HCT116 (cell line): Measurements from ENCODE around the gene POFUT2. TPM values are rescaled to one million over a fixed set of nuclear protein-coding genes. Genes with fewer than 3 reads are reported as not detected.

Experiments
- ATAC-seq: fragments of 200-7000 bp; cut with Tn5 transposase; 2 replicates; pipeline ENCODE4 v1.9.1; 2020; ENCODE audit warnings: mild to moderate bottlenecking, moderate library complexity
- BruUV-seq: library from RNA; stranded (reverse); fragments of 400-500 nt; replicated peaks from 2 replicates; lab custom pipeline; 2021; lab: Mats Ljungman, UMichigan
- CTCF ChIA-PET: fragments of 300-600 bp; sonication (Branson Sonifier 250); formaldehyde crosslinking; loops from one replicate; lab custom pipeline; 2021; ENCODE audit warnings: antibody characterized with exemption; lab: Charles Lee
- POLR2A ChIA-PET: fragments of 300-600, 350-600 bp; sonication (Branson Sonifier 250); formaldehyde crosslinking; loops from one replicate; lab custom pipeline; 2021; ENCODE audit warnings: antibody characterized with exemption; lab: Charles Lee
- RAD21 ChIA-PET, 2 experiments: fragments of 300-600 bp; sonication (Branson Sonifier 250); formaldehyde crosslinking; loops; one replicate each; lab custom pipeline; 2023; ENCODE audit warnings: low total read pairs in 2 of 2; ENCODE audit not compliant: uncharacterized antibody in 2 of 2, unreplicated experiment in 2 of 2, low non-redundant PET in 1 of 2; lab: Charles Lee
- DNase-seq: peaks from one replicate; pipeline ENCODE4 v3.0.0-alpha.2; 2010; ENCODE audit warnings: low read depth, low spot score
- H2AFZ ChIP-seq: fragments of 200-600 bp; shearing (Covaris generic), sonication (generic); 2 replicates; pipeline ENCODE4 v1.6.1; 2017; ENCODE audit warnings: low read depth, mixed run types, mixed read lengths, antibody characterized with exemption, low read length; ENCODE audit not compliant: poor library complexity, severe bottlenecking
- H3K27ac ChIP-seq: 2 replicates; pipeline ENCODE4 v1.5.1; 2012; ENCODE audit warnings: low read depth, low read length
- H3K27me3 ChIP-seq: fragments of 200-600 bp; sonication (generic); 2 replicates; pipeline ENCODE4 v1.6.1; 2016; ENCODE audit warnings: mixed run types, low read length, mixed read lengths; ENCODE audit not compliant: insufficient read depth
- H3K36me3 ChIP-seq, 2 experiments: fragments of 200-500 bp in 1 of 2; fragments of 200-600 bp in 1 of 2; sonication (Bioruptor generic) in 1 of 2; sonication (generic) in 1 of 2; 2 replicates each; pipeline versions ENCODE4 v1.5.1 to v1.6.1; 2014 to 2016; ENCODE audit warnings: low read length in 2 of 2, inconsistent platforms in 1 of 2, mixed read lengths in 1 of 2, mixed run types in 1 of 2; ENCODE audit not compliant: insufficient read depth in 2 of 2, control insufficient read depth in 1 of 2
- H3K4me1 ChIP-seq, 2 experiments: fragments of 200-600 bp in 1 of 2; sonication (generic) in 1 of 2; 2 replicates each; pipeline versions ENCODE4 v1.5.1 to v1.6.1; 2012 to 2017; ENCODE audit warnings: low read length in 2 of 2, inconsistent platforms in 1 of 2, mild to moderate bottlenecking in 1 of 2, mixed read lengths in 1 of 2, mixed run types in 1 of 2, moderate library complexity in 1 of 2; ENCODE audit not compliant: insufficient read depth in 2 of 2, control insufficient read depth in 1 of 2
- H3K4me2 ChIP-seq: fragments of 200-600 bp; sonication (generic); 2 replicates; pipeline ENCODE4 v1.6.1; 2017; ENCODE audit warnings: mixed run types, low read length, mixed read lengths
- H3K4me3 ChIP-seq, 2 experiments: fragments of 200-600 bp in 1 of 2; sonication (generic) in 1 of 2; replicated peaks in 1 of 2; 2 replicates each; pipeline ENCODE4 v1.5.1; 2011 to 2016; ENCODE audit warnings: low read length in 2 of 2, control low read depth in 1 of 2, low read depth in 1 of 2, mild to moderate bottlenecking in 1 of 2, mixed read lengths in 1 of 2, mixed run types in 1 of 2
- H3K79me2 ChIP-seq: fragments of 200-600 bp; sonication (generic); 2 replicates; pipeline ENCODE4 v1.6.1; 2017; ENCODE audit warnings: mild to moderate bottlenecking, mixed run types, low read length, moderate library complexity, mixed read lengths; ENCODE audit not compliant: insufficient read depth
- H3K9ac ChIP-seq: fragments of 200-600 bp; sonication (generic); 2 replicates; pipeline ENCODE4 v1.6.1; 2016; ENCODE audit warnings: low read length, mixed read lengths
- H3K9me2 ChIP-seq: fragments of 200-600 bp; sonication (generic), shearing (Covaris generic); 2 replicates; pipeline ENCODE4 v1.6.1; 2017; ENCODE audit warnings: mixed run types, mild to moderate bottlenecking, moderate library complexity; ENCODE audit not compliant: insufficient read depth
- H3K9me3 ChIP-seq, 2 experiments: fragments of 200-500 bp in 1 of 2; fragments of 200-600 bp in 1 of 2; sonication (Bioruptor generic) in 1 of 2; sonication (generic) in 1 of 2; 2 replicates each; pipeline ENCODE4 v1.6.1; 2014 to 2017; ENCODE audit warnings: low read length in 2 of 2, mixed read lengths in 2 of 2, inconsistent platforms in 1 of 2, low read depth in 1 of 2, mild to moderate bottlenecking in 1 of 2, mixed run types in 1 of 2, moderate library complexity in 1 of 2; ENCODE audit not compliant: control insufficient read depth in 1 of 2, insufficient read depth in 1 of 2
- H4K20me1 ChIP-seq: fragments of 200-600 bp; sonication (generic), shearing (Covaris generic); 2 replicates; pipeline ENCODE4 v1.6.1; 2017; ENCODE audit warnings: mixed run types, mild to moderate bottlenecking, moderate library complexity; ENCODE audit not compliant: insufficient read depth
- ELF1 ChIP-seq: IDR thresholded peaks from 2 replicates; pipeline ENCODE4 v1.6.1; 2012; ENCODE audit warnings: low read depth, borderline replicate concordance
- EZH2 ChIP-seq: fragments of 200-600 bp; sonication (generic); IDR thresholded peaks from 2 replicates; pipeline ENCODE4 v1.6.1; 2017; ENCODE audit warnings: antibody characterized with exemption, mixed run types
- EZH2phosphoT487 ChIP-seq: fragments of 200-600 bp; IDR thresholded peaks from 2 replicates; pipeline ENCODE4 v1.6.1; 2018; ENCODE audit warnings: antibody characterized with exemption, borderline replicate concordance
- FOSL1 ChIP-seq: IDR thresholded peaks from 2 replicates; pipeline ENCODE4 v1.6.1; 2012; ENCODE audit warnings: low read depth
- JUND ChIP-seq: IDR thresholded peaks from 2 replicates; pipeline ENCODE4 v1.6.1; 2012
- POLR2A ChIP-seq: IDR thresholded peaks from 2 replicates; pipeline ENCODE4 v1.7.0; 2011; ENCODE audit warnings: borderline replicate concordance; ENCODE audit not compliant: insufficient read depth, insufficient read length; ENCODE audit errors: extremely low read depth
- POLR2AphosphoS5 ChIP-seq: IDR thresholded peaks from 2 replicates; pipeline ENCODE4 v1.6.1; 2011; ENCODE audit warnings: mild to moderate bottlenecking, low read depth, low read length, moderate library complexity
- RAD21 ChIP-seq: IDR thresholded peaks from 2 replicates; pipeline ENCODE4 v1.6.1; 2012; ENCODE audit warnings: low read depth, mild to moderate bottlenecking
- SIN3A ChIP-seq: IDR thresholded peaks from 2 replicates; pipeline ENCODE4 v1.6.1; 2012; ENCODE audit warnings: low read depth
- SP1 ChIP-seq: IDR thresholded peaks from 2 replicates; pipeline ENCODE4 v1.6.1; 2012; ENCODE audit warnings: low read depth
- TCF7L2 ChIP-seq: IDR thresholded peaks from 2 replicates; pipeline ENCODE4 v1.7.0; 2011; ENCODE audit warnings: borderline replicate concordance, inconsistent platforms; ENCODE audit not compliant: insufficient read depth, insufficient read length; ENCODE audit errors: extremely low read depth
- ZFX ChIP-seq: fragments of 450-650 bp; IDR thresholded peaks from 2 replicates; pipeline ENCODE4 v1.6.1; 2017
- ZNF274 ChIP-seq: fragments of 200-500 bp; sonication (Bioruptor generic); IDR thresholded peaks from 2 replicates; pipeline ENCODE4 v1.6.1; 2014; ENCODE audit warnings: mild to moderate bottlenecking, low read depth, low read length, inconsistent platforms
- intact Hi-C: fragments of 100-400 bp; cut with micrococcal nuclease; formaldehyde crosslinking; loops from 2 replicates; pipeline ENCODE4 v1.10.0; 2022
- total RNA-seq: library from RNA; stranded (reverse); gene quantifications from one replicate; pipeline ENCODE4 v1.2.1, GENCODE V29; 2021; ENCODE audit not compliant: unreplicated experiment
- TF ChIP-seq, protein P1 (sequence below): IDR thresholded peaks from 2 replicates; pipeline ENCODE4 v1.6.1; 2011; ENCODE audit warnings: mild to moderate bottlenecking, low read length, moderate library complexity; ENCODE audit not compliant: insufficient replicate concordance; ENCODE audit errors: extremely low read depth
- TF ChIP-seq, protein P2 (sequence below): IDR thresholded peaks from 2 replicates; pipeline ENCODE4 v1.6.1; 2012
- TF ChIP-seq, protein P3 (sequence below): IDR thresholded peaks from 2 replicates; pipeline ENCODE4 v1.6.1; 2012
- TF ChIP-seq, protein P4 (sequence below): IDR thresholded peaks from 2 replicates; pipeline ENCODE4 v1.6.1; 2012; ENCODE audit warnings: low read depth
- TF ChIP-seq, protein P5 (sequence below), 3 experiments: fragments of 200-600 bp in 1 of 3; sonication (generic) in 1 of 3; IDR thresholded peaks in 2 of 3; conservative IDR thresholded peaks in 1 of 3; 2 replicates each; pipeline ENCODE4 v1.5.1; 2012 to 2017; ENCODE audit warnings: low read depth in 2 of 3, low read length in 2 of 3, antibody characterized with exemption in 1 of 3, borderline replicate concordance in 1 of 3, control low read depth in 1 of 3, mild to moderate bottlenecking in 1 of 3, mixed read lengths in 1 of 3, mixed run types in 1 of 3, moderate library complexity in 1 of 3; ENCODE audit not compliant: insufficient read depth in 1 of 3

Gene POFUT2
- total RNA-seq, 1 experiment from 2014 or later = 20.5 TPM

DNA sequence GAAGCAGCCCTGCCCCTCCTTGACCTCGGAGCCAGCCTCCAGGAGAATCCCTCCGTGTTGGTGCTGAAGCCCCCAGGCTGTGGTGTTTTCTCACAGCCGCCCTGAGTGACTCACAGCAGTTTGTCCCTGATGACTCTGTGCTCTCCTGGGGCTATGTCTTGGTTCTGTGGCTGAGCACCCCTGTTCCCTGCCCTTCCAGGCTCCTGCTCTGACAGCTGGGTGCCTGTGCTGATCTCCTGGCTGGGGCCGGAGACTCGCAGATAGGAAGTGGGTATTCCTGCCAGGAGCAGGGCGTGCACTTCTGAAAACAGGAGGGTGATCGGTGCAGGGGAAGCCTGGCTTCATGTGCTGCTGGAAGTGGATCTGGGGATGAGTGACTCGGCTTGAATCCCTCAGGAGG lies 34.5 kb downstream of the POFUT2 start:
- Histone ChIP-seq H3K9me2 (no peaks in the 10 kb centered on the region), H3K27ac (no peak overlapping the region), H3K4me3 (no peak overlapping the region), H3K4me2 (no peak overlapping the region), H3K79me2 (no peaks in the 10 kb centered on the region), H3K36me3 (no peaks in the 10 kb centered on the region), H4K20me1 (no peaks in the 10 kb centered on the region), H3K4me1 (peaks cover 4 to 16% of the 10 kb centered on the region in 2 experiments; a peak in 2 of 4 replicates), H3K9me3 (no peaks in the 10 kb centered on the region), H3K27me3 (no peaks in the 10 kb centered on the region), H3K9ac (no peak overlapping the region), H2AFZ (no peak overlapping the region)
- ChIA-PET CTCF (no interaction called here), RAD21 (no interaction called here), POLR2A (no interaction called here)
- intact Hi-C loops = no loop called here
- TF ChIP-seq, protein P1, sequence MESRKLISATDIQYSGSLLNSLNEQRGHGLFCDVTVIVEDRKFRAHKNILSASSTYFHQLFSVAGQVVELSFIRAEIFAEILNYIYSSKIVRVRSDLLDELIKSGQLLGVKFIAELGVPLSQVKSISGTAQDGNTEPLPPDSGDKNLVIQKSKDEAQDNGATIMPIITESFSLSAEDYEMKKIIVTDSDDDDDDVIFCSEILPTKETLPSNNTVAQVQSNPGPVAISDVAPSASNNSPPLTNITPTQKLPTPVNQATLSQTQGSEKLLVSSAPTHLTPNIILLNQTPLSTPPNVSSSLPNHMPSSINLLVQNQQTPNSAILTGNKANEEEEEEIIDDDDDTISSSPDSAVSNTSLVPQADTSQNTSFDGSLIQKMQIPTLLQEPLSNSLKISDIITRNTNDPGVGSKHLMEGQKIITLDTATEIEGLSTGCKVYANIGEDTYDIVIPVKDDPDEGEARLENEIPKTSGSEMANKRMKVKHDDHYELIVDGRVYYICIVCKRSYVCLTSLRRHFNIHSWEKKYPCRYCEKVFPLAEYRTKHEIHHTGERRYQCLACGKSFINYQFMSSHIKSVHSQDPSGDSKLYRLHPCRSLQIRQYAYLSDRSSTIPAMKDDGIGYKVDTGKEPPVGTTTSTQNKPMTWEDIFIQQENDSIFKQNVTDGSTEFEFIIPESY = no peak
- TF ChIP-seq SP1 (no peak), ELF1 (no peak), EZH2phosphoT487 (no peak), FOSL1 (no peak), POLR2AphosphoS5 (no peak), SIN3A (no peak), ZNF274 (no peak), EZH2 (no peak), ZFX (no peak), RAD21 (no peak), TCF7L2 (no peak), POLR2A (no peak), JUND (no peak)
- TF ChIP-seq, protein P2, sequence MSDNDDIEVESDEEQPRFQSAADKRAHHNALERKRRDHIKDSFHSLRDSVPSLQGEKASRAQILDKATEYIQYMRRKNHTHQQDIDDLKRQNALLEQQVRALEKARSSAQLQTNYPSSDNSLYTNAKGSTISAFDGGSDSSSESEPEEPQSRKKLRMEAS = no peak
- TF ChIP-seq, protein P3, sequence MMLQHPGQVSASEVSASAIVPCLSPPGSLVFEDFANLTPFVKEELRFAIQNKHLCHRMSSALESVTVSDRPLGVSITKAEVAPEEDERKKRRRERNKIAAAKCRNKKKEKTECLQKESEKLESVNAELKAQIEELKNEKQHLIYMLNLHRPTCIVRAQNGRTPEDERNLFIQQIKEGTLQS = no peak
- TF ChIP-seq, protein P4, sequence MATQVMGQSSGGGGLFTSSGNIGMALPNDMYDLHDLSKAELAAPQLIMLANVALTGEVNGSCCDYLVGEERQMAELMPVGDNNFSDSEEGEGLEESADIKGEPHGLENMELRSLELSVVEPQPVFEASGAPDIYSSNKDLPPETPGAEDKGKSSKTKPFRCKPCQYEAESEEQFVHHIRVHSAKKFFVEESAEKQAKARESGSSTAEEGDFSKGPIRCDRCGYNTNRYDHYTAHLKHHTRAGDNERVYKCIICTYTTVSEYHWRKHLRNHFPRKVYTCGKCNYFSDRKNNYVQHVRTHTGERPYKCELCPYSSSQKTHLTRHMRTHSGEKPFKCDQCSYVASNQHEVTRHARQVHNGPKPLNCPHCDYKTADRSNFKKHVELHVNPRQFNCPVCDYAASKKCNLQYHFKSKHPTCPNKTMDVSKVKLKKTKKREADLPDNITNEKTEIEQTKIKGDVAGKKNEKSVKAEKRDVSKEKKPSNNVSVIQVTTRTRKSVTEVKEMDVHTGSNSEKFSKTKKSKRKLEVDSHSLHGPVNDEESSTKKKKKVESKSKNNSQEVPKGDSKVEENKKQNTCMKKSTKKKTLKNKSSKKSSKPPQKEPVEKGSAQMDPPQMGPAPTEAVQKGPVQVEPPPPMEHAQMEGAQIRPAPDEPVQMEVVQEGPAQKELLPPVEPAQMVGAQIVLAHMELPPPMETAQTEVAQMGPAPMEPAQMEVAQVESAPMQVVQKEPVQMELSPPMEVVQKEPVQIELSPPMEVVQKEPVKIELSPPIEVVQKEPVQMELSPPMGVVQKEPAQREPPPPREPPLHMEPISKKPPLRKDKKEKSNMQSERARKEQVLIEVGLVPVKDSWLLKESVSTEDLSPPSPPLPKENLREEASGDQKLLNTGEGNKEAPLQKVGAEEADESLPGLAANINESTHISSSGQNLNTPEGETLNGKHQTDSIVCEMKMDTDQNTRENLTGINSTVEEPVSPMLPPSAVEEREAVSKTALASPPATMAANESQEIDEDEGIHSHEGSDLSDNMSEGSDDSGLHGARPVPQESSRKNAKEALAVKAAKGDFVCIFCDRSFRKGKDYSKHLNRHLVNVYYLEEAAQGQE = no peak
- TF ChIP-seq, protein P5, sequence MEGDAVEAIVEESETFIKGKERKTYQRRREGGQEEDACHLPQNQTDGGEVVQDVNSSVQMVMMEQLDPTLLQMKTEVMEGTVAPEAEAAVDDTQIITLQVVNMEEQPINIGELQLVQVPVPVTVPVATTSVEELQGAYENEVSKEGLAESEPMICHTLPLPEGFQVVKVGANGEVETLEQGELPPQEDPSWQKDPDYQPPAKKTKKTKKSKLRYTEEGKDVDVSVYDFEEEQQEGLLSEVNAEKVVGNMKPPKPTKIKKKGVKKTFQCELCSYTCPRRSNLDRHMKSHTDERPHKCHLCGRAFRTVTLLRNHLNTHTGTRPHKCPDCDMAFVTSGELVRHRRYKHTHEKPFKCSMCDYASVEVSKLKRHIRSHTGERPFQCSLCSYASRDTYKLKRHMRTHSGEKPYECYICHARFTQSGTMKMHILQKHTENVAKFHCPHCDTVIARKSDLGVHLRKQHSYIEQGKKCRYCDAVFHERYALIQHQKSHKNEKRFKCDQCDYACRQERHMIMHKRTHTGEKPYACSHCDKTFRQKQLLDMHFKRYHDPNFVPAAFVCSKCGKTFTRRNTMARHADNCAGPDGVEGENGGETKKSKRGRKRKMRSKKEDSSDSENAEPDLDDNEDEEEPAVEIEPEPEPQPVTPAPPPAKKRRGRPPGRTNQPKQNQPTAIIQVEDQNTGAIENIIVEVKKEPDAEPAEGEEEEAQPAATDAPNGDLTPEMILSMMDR (IDR thresholded peaks at IDR 0.05 in 2 of 3, conservative IDR thresholded peaks at IDR 0.05 in 1 of 3; ENCODE audit: borderline replicate concordance in 1 of 3, insufficient read depth in 1 of 3, low read depth in 2 of 3, low read length in 2 of 3) = no peak
- BruUV-seq = no TSS peak
- DNase-seq = no peak
- ATAC-seq = no peak
